Neural progenitor cell (in vitro differentiated cells): ENCODE measurements around the gene PPP1CC.

Experiments
- CTCF ChIP-seq: fragments of 200-600 bp; sonication (generic); IDR thresholded peaks from 2 replicates; pipeline ENCODE4 v1.5.1; 2017; ENCODE audit warnings: antibody characterized with exemption, mild to moderate bottlenecking
- EZH2 ChIP-seq: fragments of 200-600 bp; sonication (generic); IDR thresholded peaks from 2 replicates; pipeline ENCODE4 v1.6.1; 2017; ENCODE audit warnings: antibody characterized with exemption, mild to moderate bottlenecking, moderate library complexity
- EZH2phosphoT487 ChIP-seq: fragments of 200-600 bp; sonication (generic); IDR thresholded peaks from 2 replicates; pipeline ENCODE4 v1.6.1; 2017; ENCODE audit warnings: antibody characterized with exemption

- TF ChIP-seq CTCF (no peak), EZH2phosphoT487 (no peak), EZH2 (no peak)
These were observed 23.8 kb upstream of the PPP1CC start for GRCh38 chr12:110766311-110767154.
